WI38 (cell line): Measurements from ENCODE around the gene CARD14.

Experiments
- H3K4me3 ChIP-seq: 2 replicates; pipeline ENCODE4 v1.5.1; 2011; ENCODE audit warnings: low read depth, mild to moderate bottlenecking, control low read depth, low read length
- TF ChIP-seq, protein P1 (sequence below): IDR thresholded peaks from 2 replicates; pipeline ENCODE4 v1.5.1; 2012; ENCODE audit warnings: low read depth, mild to moderate bottlenecking, control low read depth, low read length

Gene CARD14

GRCh38 chr17:80217703-80218362 lies 48.0 kb downstream of the CARD14 start:
- TF ChIP-seq, protein P1, sequence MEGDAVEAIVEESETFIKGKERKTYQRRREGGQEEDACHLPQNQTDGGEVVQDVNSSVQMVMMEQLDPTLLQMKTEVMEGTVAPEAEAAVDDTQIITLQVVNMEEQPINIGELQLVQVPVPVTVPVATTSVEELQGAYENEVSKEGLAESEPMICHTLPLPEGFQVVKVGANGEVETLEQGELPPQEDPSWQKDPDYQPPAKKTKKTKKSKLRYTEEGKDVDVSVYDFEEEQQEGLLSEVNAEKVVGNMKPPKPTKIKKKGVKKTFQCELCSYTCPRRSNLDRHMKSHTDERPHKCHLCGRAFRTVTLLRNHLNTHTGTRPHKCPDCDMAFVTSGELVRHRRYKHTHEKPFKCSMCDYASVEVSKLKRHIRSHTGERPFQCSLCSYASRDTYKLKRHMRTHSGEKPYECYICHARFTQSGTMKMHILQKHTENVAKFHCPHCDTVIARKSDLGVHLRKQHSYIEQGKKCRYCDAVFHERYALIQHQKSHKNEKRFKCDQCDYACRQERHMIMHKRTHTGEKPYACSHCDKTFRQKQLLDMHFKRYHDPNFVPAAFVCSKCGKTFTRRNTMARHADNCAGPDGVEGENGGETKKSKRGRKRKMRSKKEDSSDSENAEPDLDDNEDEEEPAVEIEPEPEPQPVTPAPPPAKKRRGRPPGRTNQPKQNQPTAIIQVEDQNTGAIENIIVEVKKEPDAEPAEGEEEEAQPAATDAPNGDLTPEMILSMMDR: no peak

DNA sequence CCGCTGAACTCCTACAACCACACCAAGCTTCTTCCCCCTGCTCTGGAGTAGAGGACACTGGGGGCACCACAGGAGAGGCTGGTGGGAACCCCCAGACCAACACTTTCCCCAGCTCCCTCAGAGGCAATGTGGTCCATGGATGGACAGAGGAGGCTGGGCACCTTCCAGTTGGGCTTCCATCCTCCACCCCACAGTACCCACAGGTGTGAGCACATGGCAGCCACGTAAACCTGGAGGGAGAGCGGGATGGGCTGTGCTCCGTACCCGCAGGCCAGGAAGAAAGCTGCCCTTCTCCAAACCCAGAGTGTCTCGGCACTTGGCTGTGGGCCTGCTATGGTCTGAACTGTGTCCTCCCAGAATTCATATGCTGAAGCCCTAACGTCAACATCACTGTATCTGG lies 48.6 kb downstream of the CARD14 start:
- TF ChIP-seq, protein P1: no peak
- H3K4me3 ChIP-seq: no peak overlapping the region

More at GRCh38 chr17:80217703-80218362, 48.0 kb downstream of the CARD14 start:
- no peak overlapping the region for H3K4me3 ChIP-seq

DNA sequence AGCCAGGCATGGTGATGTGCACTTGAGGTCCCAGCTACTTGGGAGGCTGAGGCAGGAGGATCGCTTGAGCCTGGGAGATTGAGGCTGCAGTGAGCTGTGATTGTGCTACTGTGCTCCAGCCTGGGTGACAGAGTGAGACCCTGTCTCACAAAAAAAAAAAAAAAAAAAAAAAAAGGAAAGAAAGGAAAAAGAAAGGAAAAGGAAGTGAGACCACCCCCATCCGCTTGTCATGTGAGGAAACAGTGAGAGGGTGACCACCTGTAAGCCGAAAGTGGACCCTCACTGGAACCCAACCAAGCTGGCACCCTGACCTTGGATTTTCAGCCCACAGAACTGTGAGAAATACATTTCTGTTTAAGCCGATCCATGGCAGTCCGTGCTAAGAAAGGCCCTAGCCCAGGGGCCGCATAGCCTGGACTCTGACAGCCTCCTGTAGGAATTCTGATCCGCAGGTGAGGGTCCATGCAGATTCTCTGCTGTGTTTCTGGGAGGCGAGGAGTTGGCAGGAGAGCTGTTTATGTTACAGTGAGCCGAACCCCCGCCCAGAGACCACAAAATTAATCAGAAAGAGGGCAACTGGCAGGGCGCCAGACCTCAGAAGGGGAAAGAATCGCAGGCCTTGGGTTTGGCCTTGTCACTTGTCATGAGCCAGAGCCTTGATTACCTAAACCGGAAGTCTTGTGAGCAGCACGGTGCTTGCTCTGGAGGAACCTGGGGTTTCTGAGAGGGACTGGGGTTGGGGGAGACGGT lies 49.4 kb downstream of the CARD14 start:
- H3K4me3 ChIP-seq: peak overlapping the region; percentile 94
- TF ChIP-seq, protein P1: no peak

- H3K4me3 ChIP-seq: peak overlapping the region; percentile 94
- TF ChIP-seq, protein P1: no peak
Observed at GRCh38 chr17:80219763-80220053, 49.9 kb downstream of the CARD14 start.

DNA sequence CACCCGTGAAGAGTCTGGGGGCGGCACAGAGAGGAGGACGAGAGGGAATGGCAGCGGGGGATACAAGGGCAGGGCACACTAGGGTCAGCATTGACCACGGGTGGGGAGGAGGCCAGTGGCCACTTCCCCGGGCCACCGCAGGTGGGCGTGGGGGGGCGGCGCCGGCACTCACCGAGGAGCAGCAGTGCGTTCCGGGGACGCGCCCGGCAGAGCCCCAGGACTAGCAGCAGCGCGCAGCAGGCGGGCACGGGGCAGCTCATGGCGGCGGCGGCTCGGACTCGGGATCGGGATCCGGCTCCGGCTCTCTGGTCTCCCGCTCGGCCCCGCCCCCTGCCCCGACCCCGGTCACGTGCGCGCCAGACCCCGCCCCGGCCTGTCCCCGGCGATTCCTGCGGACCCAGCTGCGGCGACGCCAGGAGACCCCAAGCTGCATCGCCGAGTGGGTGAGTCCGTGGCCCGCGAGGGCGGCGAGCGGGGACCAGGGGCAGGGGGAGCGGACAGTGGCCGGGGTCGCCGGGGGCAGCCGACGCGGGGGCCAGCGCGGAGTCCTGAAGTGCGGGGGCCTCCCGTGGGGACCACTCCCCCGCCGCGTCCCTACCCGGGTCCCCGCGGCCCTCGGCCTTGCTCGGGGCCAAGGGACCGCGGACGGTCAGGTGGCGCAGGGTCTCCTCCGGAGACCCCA lies 50.4 kb downstream of the CARD14 start, which contains the start of the genes SGSH and SLC26A11:
TSS of gene SGSH (minus strand) at position 280 of the 682 bp plus-strand sequence. CDS start at position 260, 20 bp downstream.
TSS of gene SLC26A11 (plus strand) at position 374 of the 682 bp plus-strand sequence. CDS start 1,134 bp downstream, outside the sequence.
- TF ChIP-seq, protein P1: no peak
- H3K4me3 ChIP-seq: peak within 1 kb of the TSS; percentile 94

GRCh38 chr17:80220736-80221215 lies 50.9 kb downstream of the CARD14 start:
- peak overlapping the region; percentile 94 for H3K4me3 ChIP-seq
- TF ChIP-seq, protein P1: no peak
